NCI-H82 treated with DMSO at 0.1 percent for 48 hours (cell line): ENCODE data around the gene PTGER2.
A peak's percentile ranks its signal among the peaks of the same experiment; 100 is the strongest.

ENCODE experiments used
- DNase-seq: peaks from one replicate; lab custom pipeline; 2025; ENCODE audit not compliant: unreplicated experiment; lab: John Stamatoyannopoulos, UW

PTGER2 gene

DNA sequence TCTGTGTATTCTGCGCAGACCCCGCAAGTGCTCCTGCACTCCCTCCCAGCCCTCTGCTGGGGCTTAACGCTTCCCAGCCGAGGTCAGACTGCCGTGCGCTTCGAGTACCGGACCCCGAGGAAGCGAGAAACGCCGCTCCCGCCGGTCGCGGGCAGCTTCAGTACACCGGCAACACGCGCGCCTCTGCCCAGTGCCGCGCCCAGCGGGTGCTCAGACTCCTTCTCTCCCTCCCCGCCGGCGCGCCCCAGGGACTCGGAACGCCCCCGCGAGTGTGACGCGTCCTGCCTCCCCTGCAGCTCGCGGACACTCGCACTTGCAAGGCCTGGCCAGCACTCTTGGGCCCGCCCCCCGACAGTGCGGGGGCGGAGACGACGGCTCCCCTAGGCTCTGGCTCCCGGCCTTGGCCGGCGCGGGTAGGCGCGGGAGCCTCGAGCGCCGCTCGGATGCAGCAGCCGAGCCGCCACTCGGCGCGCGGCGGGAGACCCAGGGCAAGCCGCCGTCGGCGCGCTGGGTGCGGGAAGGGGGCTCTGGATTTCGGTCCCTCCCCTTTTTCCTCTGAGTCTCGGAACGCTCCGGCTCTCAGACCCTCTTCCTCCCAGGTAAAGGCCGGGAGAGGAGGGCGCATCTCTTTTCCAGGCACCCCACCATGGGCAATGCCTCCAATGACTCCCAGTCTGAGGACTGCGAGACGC, at the start of gene PTGER2:
PTGER2 (plus strand) TSS at position 410 of the 692 bp plus-strand sequence; CDS start at position 647, 237 bp downstream.
- no peak for DNase-seq

- DNase-seq: no peak
Observed at GRCh38 chr14:52265253-52265652, 48.9 kb upstream of the PTGER2 start.

- no peak for DNase-seq
Observed at GRCh38 chr14:52266179-52266578, 47.9 kb upstream of the PTGER2 start.

DNA sequence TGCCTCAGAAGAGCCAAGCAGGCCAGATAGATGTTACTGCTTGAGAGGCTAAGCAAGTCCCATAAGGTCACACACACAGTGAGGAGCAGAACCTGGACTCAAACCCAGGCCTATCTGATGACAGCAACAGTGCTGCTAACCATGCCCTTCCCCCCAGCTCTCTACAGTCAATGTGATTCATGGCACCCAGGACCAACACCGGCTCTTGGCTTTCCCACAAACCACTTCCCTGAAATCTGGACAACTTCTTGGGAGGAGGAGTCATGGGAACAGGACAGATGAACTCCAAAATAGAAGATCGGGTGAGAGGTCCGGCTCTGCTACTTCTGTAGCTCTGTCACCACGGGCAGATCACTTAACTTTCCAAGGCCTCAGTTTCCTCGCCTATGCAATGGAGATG, 47.3 kb upstream of the PTGER2 start:
- DNase-seq: no peak

GRCh38 chr14:52267501-52268278, 46.4 kb upstream of the PTGER2 start, which contains the start of gene PTGDR:
Gene PTGDR, plus strand, starts transcription at chr14:52267698. Its CDS starts 117 bp downstream, at chr14:52267815.
- no peak for DNase-seq

- no peak for DNase-seq
Observed at GRCh38 chr14:52268279-52269061, 45.6 kb upstream of the PTGER2 start.

DNA sequence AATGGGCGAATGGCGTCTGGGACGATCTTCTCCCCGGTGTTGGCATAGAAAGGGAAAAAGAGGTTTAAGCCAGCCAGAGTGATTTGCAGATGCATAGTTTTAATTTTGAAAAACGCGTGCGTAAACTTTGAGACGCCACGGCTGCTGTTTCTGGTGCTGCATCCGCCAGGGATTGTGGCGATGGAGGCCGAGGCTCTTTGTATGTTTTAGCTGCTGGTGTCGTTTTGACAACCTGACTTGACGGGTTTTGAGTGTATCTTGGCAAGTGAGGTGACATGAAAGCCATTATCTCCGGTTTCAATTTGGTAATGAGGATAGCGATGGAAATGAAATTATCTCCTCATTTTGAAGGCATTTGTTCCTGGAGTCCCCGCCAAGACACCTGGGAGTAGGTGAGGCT, 45.0 kb upstream of the PTGER2 start:
- no peak for DNase-seq

GRCh38 chr14:52269982-52270381, 44.1 kb upstream of the PTGER2 start:
- no peak for DNase-seq

GRCh38 chr14:52271538-52271937, 42.6 kb upstream of the PTGER2 start:
- no peak for DNase-seq

- DNase-seq: no peak
Observed at GRCh38 chr14:52272375-52272774, 41.7 kb upstream of the PTGER2 start.

- no peak for DNase-seq
Observed at GRCh38 chr14:52275372-52275771, 38.7 kb upstream of the PTGER2 start.

DNA sequence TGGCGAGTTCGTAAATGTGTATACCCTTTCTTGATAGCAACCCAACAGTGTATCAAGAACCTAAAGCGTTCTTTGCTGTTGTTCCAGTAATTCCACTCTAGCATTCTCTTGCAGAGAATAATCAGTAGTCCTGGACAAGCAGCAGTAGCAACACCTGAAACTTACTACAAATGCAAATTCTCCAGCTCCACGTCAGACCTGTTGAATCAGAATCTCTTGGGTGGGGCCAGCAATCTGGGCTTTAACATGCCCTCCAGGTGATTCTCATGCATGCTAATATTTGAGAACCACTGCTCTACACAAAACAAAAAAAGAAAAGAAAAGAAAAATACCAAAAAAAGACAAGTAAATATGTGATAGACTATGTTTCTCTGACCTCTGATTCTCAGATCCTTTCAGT, 36.6 kb upstream of the PTGER2 start:
- DNase-seq: no peak

DNA sequence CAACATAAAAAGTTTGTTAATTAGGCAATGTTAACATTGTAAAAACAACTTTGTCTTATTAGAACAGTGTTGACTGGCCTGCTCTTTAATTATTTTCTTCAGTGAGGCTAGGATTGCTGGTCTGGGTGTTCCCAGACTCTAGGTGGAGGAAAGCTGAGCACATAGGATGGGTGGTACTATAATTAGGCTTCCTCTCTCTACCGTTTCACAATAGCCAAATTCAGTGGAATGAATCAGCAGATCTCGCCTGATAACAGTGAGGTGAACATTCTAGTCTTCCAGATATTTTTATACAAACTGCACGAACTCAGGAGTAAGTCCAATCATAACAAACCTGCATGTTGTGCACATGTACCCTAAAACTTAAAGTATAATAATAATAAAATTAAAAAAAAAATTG, 34.7 kb upstream of the PTGER2 start:
- no peak for DNase-seq

DNA sequence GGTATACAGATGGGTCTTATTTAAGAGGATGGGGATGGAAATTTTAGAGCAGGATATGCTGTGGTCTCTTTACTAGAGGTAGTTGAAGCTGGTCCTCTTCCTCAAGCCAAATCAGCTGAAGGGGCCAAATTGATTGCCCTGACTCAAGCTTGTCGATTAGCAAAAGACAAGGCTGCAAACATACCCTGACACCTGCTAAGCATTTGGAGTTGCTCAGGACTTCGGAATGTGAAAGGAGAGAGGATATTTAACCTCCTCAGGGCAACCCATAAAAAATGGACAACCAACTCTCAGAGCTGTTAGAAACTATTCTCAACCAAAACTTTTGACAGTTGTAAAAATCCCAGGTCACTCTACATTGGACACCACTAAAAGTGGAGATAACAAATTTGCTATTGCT, 31.0 kb upstream of the PTGER2 start:
- no peak for DNase-seq

- DNase-seq: no peak
Observed at GRCh38 chr14:52286661-52287649, 27.2 kb upstream of the PTGER2 start.

DNA sequence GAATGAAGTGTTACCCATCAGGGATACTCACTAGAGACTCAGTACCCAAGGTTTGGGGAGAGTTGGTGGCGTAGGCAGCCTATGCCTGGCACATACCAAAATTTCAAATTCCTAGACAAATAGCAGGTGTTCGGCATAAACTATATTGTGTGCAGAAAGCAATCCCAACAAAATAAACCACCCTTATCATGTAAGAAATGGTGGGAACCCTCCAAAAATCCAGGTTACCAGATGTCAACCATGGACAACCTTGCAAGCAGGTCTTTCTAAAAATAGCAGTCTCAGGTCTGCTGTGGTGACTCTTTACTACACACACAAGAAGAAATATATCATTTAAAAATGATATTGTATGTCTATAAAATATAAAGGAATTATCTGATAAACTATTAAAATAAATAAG, 17.7 kb upstream of the PTGER2 start:
- no peak for DNase-seq

DNA sequence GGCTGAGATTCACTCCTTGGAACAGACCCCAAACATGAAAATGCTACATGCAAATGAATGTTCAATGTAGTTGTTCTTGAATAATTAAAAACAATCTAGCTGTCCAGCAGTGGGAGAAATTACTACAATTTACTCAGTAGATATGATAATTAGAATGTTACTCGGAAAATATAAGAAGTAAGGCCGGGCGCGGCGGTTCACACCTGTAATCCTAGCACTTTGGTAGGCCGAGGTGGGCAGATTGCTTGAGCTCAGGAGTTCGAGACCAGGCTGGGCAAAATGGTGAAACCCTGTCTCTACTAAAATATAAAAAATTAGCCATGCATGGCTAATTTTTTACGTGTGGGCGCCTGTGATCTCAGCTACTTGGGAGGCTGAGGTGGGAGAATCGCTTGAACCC, 15.3 kb upstream of the PTGER2 start:
- DNase-seq: no peak

- DNase-seq: peak; percentile 8
Observed at GRCh38 chr14:52299692-52300278, 14.3 kb upstream of the PTGER2 start.

GRCh38 chr14:52303236-52303635, 10.9 kb upstream of the PTGER2 start:
- no peak for DNase-seq

DNA sequence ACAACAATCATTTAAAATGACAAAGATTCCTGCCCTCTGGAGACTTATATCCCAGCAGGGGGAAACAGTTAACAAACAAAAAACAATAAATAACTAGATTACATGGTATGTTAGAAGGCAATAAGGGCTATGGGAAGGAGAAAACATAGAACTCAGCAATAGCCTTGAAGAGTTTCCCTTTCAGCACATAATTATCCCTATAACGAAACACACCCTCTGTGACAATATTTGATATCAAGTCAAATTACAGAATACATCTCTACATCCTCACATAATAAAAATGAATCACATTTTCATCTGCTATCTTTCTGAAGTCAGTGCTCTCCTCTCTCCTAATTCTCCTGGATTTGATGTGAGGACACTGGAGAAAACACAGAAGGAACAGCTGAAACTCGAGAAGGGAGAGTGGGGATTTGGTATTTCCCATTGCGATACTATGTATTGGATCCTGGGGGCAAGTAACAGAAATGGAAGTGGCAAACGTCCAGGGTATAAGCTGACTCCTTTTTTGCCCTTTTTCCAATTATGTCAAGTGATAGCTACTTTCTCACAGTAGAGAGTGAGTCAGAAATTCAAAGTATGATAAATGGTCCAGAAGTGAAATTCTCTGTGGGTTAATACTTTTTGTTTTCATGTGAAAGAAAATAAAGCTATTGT, 9.7 kb upstream of the PTGER2 start:
- DNase-seq: no peak
